HepG2 (cell line): ENCODE measurements around the gene LSM14B. TPM values are rescaled to one million over a fixed set of nuclear protein-coding genes. Genes with fewer than 3 reads are reported as not detected.

Experiments
- EED ChIP-seq: sonication (generic); formaldehyde crosslinking; IDR thresholded peaks from 2 replicates; pipeline ENCODE4 v1.5.0; 2020; ENCODE audit warnings: mild to moderate bottlenecking, missing genetic modification reagents
- NCOA5 ChIP-seq: sonication (generic); formaldehyde crosslinking; IDR thresholded peaks from 2 replicates; pipeline ENCODE4 v1.4.0; 2020; ENCODE audit warnings: missing genetic modification reagents
- NONO ChIP-seq, 2 experiments: fragments of 450-650 bp in 1 of 2; sonication (generic) in 1 of 2; formaldehyde crosslinking in 1 of 2; IDR thresholded peaks in 1 of 2; conservative IDR thresholded peaks in 1 of 2; 2 replicates each; pipeline versions ENCODE4 v1.6.1 to v1.8.0; 2017 to 2022; ENCODE audit warnings: mild to moderate bottlenecking in 1 of 2, missing genetic modification reagents in 1 of 2, moderate library complexity in 1 of 2
- PHF8 ChIP-seq: sonication (generic); formaldehyde crosslinking; IDR thresholded peaks from 2 replicates; pipeline ENCODE4 v1.5.0; 2020; ENCODE audit warnings: missing genetic modification reagents
- POLR2A ChIP-seq, 2 experiments: IDR thresholded peaks; 2 replicates each; pipeline ENCODE4 v1.6.1; 2011; ENCODE audit warnings: low read depth in 2 of 2, low read length in 2 of 2, mild to moderate bottlenecking in 1 of 2, moderate library complexity in 1 of 2; ENCODE audit not compliant: insufficient read depth in 1 of 2
- RFX5 ChIP-seq: IDR thresholded peaks from 2 replicates; pipeline ENCODE4 v1.6.1; 2011; ENCODE audit warnings: low read depth, low read length, improper control_type of control experiment
- SP2 ChIP-seq: sonication (generic); formaldehyde crosslinking; IDR thresholded peaks from 2 replicates; pipeline ENCODE4 v1.5.1; 2020; ENCODE audit warnings: mild to moderate bottlenecking, missing genetic modification reagents
- SP4 ChIP-seq: sonication (generic); formaldehyde crosslinking; IDR thresholded peaks from 2 replicates; pipeline ENCODE4 v1.8.1; 2023; ENCODE audit warnings: mild to moderate bottlenecking, missing genetic modification reagents
- SRSF9 ChIP-seq: fragments of 200-400 bp; formaldehyde crosslinking; IDR thresholded peaks from 2 replicates; pipeline ENCODE4 v1.6.1; 2018; ENCODE audit warnings: borderline replicate concordance, mild to moderate bottlenecking, low read depth, low read length; ENCODE audit not compliant: insufficient read depth, poor library complexity, severe bottlenecking
- TCF7 ChIP-seq: sonication (generic); IDR thresholded peaks from 2 replicates; pipeline ENCODE4 v1.6.1; 2016; ENCODE audit warnings: antibody characterized with exemption, low read depth
- ZIK1 ChIP-seq: sonication (generic); formaldehyde crosslinking; IDR thresholded peaks from 2 replicates; pipeline ENCODE4 v1.5.0; 2020; ENCODE audit warnings: mild to moderate bottlenecking, low read depth, missing genetic modification reagents, borderline replicate concordance
- ZKSCAN5 ChIP-seq: sonication (generic); formaldehyde crosslinking; IDR thresholded peaks from 2 replicates; pipeline ENCODE4 v1.5.1; 2020; ENCODE audit warnings: mild to moderate bottlenecking, missing genetic modification reagents
- ZNF180 ChIP-seq: sonication (generic); formaldehyde crosslinking; IDR thresholded peaks from 2 replicates; pipeline ENCODE4 v1.4.0; 2020; ENCODE audit warnings: low read depth, missing genetic modification reagents, borderline replicate concordance
- ZNF296 ChIP-seq: sonication (generic); formaldehyde crosslinking; conservative IDR thresholded peaks from 2 replicates; pipeline ENCODE4 v1.5.0; 2020; ENCODE audit warnings: mild to moderate bottlenecking, missing genetic modification reagents
- ZNF510 ChIP-seq: sonication (generic); formaldehyde crosslinking; IDR thresholded peaks from 2 replicates; pipeline ENCODE4 v1.4.0; 2020; ENCODE audit warnings: low read depth, mild to moderate bottlenecking, missing genetic modification reagents
- ZNF550 ChIP-seq: sonication (generic); formaldehyde crosslinking; IDR thresholded peaks from 2 replicates; pipeline ENCODE4 v1.4.0; 2020; ENCODE audit warnings: mild to moderate bottlenecking, missing genetic modification reagents, borderline replicate concordance
- polyA plus RNA-seq, 8 experiments: library from polyadenylated mRNA; depleted of rRNA in 3 of 8; stranded (reverse) in 7 of 8; unstranded in 1 of 8; fragments of >200 nt; fragmentation: Illumina TruSeq in 4 of 8; extraction: Trizol in 4 of 8; gene quantifications; 2 replicates each; pipeline versions ENCODE4 v1.2.1 to v1.2.3, GENCODE V29; 2011 to 2016; ENCODE audit warnings: low read depth in 4 of 8, missing spikeins in 1 of 8, mixed read lengths in 1 of 8; ENCODE audit not compliant: insufficient read depth in 1 of 8
- total RNA-seq, 5 experiments: library from RNA; depleted of rRNA; stranded (reverse); fragments of >200 nt; fragmentation: Illumina TruSeq; extraction: Trizol; gene quantifications; 2 replicates each; pipeline ENCODE4 v1.2.3, GENCODE V29; 2016; ENCODE audit warnings: low read depth in 1 of 5
- TF ChIP-seq, protein P1 (sequence below): sonication (generic); formaldehyde crosslinking; IDR thresholded peaks from 2 replicates; pipeline ENCODE4 v1.4.0; 2020; ENCODE audit warnings: missing genetic modification reagents
- TF ChIP-seq, protein P2 (sequence below): sonication (generic); formaldehyde crosslinking; IDR thresholded peaks from 2 replicates; pipeline ENCODE4 v1.5.0; 2020; ENCODE audit warnings: mild to moderate bottlenecking, missing genetic modification reagents
- TF ChIP-seq, protein P3 (sequence below): sonication (generic); IDR thresholded peaks from 2 replicates; pipeline ENCODE4 v1.6.1; 2016; ENCODE audit warnings: low read depth, borderline replicate concordance
- TF ChIP-seq, protein P4 (sequence below): IDR thresholded peaks from 2 replicates; pipeline ENCODE4 v1.6.1; 2016; ENCODE audit warnings: low read depth, control low read depth
- TF ChIP-seq, protein P5 (sequence below): sonication (generic); formaldehyde crosslinking; IDR thresholded peaks from 2 replicates; pipeline ENCODE4 v1.4.0; 2020; ENCODE audit warnings: missing genetic modification reagents

Gene LSM14B
- total and polyA plus RNA-seq, 2 of the 13 experiments (the other 11 are each of a cell fraction or from before 2014, with no cell fraction given), result 43.3 to 79.2 TPM

DNA sequence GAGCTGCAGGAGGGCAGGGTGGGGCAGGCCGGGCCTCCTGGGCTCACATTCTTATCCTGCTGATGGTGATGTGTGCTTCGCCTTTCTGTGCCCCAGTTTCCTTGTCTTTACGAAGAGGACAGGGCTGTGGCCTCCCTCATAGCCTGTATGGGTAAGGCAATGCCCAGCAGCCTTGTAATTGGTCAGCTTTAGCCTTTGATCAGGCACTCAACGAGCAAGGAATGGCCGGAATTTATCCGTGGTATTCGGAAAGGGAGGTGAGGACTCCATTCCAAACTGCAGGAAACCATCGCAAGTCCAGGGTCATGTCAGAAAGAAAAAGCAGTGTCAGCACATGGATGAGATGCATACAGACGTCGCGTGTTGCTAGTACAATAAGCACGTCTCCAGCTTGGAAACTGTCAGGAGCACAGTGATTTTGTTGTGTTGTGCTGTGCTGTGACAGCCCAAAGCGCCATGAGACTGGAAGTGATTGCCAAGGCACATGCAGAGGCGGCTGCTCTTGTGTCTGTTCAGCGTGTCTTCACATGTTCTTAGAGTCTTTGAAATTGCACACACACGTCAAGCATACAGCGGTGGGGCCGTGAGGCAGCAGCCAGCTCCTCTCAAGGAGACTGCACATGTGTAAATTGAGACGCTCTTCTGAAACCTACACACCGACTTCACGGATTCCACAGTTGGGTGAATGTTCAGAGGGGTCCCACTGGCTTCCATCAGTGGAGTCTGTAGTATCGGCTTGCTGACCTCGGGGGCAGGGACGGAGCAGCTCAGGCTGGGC is 27.4 kb downstream of the LSM14B start (continued):
- TF ChIP-seq, protein P1, sequence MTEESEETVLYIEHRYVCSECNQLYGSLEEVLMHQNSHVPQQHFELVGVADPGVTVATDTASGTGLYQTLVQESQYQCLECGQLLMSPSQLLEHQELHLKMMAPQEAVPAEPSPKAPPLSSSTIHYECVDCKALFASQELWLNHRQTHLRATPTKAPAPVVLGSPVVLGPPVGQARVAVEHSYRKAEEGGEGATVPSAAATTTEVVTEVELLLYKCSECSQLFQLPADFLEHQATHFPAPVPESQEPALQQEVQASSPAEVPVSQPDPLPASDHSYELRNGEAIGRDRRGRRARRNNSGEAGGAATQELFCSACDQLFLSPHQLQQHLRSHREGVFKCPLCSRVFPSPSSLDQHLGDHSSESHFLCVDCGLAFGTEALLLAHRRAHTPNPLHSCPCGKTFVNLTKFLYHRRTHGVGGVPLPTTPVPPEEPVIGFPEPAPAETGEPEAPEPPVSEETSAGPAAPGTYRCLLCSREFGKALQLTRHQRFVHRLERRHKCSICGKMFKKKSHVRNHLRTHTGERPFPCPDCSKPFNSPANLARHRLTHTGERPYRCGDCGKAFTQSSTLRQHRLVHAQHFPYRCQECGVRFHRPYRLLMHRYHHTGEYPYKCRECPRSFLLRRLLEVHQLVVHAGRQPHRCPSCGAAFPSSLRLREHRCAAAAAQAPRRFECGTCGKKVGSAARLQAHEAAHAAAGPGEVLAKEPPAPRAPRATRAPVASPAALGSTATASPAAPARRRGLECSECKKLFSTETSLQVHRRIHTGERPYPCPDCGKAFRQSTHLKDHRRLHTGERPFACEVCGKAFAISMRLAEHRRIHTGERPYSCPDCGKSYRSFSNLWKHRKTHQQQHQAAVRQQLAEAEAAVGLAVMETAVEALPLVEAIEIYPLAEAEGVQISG (CRISPR knock-in tag), result no peak
- peak; percentile 43; the same call in 1 of the 2 replicates for TF ChIP-seq TCF7
- TF ChIP-seq ZIK1, result no peak
- no peak for TF ChIP-seq SP4 (CRISPR knock-in tag)
- TF ChIP-seq, protein P2, sequence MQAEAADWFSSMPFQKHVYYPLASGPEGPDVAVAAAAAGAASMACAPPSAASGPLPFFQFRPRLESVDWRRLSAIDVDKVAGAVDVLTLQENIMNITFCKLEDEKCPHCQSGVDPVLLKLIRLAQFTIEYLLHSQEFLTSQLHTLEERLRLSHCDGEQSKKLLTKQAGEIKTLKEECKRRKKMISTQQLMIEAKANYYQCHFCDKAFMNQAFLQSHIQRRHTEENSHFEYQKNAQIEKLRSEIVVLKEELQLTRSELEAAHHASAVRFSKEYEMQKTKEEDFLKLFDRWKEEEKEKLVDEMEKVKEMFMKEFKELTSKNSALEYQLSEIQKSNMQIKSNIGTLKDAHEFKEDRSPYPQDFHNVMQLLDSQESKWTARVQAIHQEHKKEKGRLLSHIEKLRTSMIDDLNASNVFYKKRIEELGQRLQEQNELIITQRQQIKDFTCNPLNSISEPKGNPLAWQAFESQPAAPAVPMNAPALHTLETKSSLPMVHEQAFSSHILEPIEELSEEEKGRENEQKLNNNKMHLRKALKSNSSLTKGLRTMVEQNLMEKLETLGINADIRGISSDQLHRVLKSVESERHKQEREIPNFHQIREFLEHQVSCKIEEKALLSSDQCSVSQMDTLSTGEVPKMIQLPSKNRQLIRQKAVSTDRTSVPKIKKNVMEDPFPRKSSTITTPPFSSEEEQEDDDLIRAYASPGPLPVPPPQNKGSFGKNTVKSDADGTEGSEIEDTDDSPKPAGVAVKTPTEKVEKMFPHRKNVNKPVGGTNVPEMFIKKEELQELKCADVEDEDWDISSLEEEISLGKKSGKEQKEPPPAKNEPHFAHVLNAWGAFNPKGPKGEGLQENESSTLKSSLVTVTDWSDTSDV (CRISPR knock-in tag), result no peak
- TF ChIP-seq, protein P3, sequence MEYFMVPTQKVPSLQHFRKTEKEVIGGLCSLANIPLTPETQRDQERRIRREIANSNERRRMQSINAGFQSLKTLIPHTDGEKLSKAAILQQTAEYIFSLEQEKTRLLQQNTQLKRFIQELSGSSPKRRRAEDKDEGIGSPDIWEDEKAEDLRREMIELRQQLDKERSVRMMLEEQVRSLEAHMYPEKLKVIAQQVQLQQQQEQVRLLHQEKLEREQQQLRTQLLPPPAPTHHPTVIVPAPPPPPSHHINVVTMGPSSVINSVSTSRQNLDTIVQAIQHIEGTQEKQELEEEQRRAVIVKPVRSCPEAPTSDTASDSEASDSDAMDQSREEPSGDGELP, result no peak
- 0 out of 2 replicates have a peak, but pooled peaks have one; percentile 1 for TF ChIP-seq ZNF550 (CRISPR knock-in tag)
- no peak for TF ChIP-seq ZNF180 (CRISPR knock-in tag)
- TF ChIP-seq EED (CRISPR knock-in tag), result peak; percentile 79; the same call in 1 of the 2 replicates
- TF ChIP-seq, protein P4, sequence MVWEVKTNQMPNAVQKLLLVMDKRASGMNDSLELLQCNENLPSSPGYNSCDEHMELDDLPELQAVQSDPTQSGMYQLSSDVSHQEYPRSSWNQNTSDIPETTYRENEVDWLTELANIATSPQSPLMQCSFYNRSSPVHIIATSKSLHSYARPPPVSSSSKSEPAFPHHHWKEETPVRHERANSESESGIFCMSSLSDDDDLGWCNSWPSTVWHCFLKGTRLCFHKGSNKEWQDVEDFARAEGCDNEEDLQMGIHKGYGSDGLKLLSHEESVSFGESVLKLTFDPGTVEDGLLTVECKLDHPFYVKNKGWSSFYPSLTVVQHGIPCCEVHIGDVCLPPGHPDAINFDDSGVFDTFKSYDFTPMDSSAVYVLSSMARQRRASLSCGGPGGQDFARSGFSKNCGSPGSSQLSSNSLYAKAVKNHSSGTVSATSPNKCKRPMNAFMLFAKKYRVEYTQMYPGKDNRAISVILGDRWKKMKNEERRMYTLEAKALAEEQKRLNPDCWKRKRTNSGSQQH (CRISPR knock-in tag), result 0 out of 2 replicates have a peak, but pooled peaks have one; percentile 10
- TF ChIP-seq RFX5, result peak; percentile 80; the same call in 1 of the 2 replicates
- peak; percentile 66; the same call in 1 of the 2 replicates for TF ChIP-seq ZKSCAN5
- TF ChIP-seq, protein P5, sequence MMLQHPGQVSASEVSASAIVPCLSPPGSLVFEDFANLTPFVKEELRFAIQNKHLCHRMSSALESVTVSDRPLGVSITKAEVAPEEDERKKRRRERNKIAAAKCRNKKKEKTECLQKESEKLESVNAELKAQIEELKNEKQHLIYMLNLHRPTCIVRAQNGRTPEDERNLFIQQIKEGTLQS (CRISPR knock-in tag), result no peak
- no peak for TF ChIP-seq ZNF510 (CRISPR knock-in tag)
- TF ChIP-seq POLR2A (IDR thresholded peaks at IDR 0.05; ENCODE audit: insufficient read depth in 1 of 2, low read depth in 2 of 2, low read length in 2 of 2), result peak in 1 of 2 experiments; percentile 48; a peak in 1 of 4 replicates
- no peak for TF ChIP-seq NCOA5 (CRISPR knock-in tag)
- TF ChIP-seq PHF8 (CRISPR knock-in tag), result peak; percentile 26; the same call in 1 of the 2 replicates
- no peak for TF ChIP-seq SRSF9
- no peak for TF ChIP-seq NONO (IDR thresholded peaks at IDR 0.05)
- peak; percentile 57 for TF ChIP-seq NONO (CRISPR knock-in tag; conservative IDR thresholded peaks at IDR 0.05)
- no peak for TF ChIP-seq SP2 (CRISPR knock-in tag)
- no peak for TF ChIP-seq ZNF296 (CRISPR knock-in tag)
